ENCODE data around the gene AP3S1. TPM values are rescaled to one million over a fixed set of nuclear protein-coding genes. Genes with fewer than 3 reads are reported as not detected.

AP3S1 gene
- total RNA-seq, 4 donors from 2014 or later: 31.8 to 87.2 (median 60.8) TPM

DNA sequence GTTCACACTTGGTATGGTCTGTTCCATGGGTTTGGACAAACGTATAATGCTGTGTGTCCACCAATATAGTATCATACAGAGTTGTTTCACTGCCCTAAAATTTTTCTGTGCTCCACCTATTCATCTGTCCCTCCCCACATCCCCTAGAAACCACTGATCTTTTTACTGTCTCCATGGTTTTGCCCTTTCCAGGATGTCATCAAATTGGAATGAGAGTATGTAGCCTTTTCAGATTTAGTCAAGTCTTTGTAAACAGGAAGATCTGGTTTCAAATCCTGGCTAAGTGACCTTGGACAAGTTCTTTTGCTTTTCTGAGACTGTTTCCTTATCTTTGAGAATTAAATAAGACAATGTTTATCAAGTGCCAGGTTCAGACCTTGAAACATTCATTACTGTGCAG, 107.4 kb downstream of the AP3S1 start:
- H3K27ac ChIP-seq: no peak overlapping the region
- TF ChIP-seq, protein P1, sequence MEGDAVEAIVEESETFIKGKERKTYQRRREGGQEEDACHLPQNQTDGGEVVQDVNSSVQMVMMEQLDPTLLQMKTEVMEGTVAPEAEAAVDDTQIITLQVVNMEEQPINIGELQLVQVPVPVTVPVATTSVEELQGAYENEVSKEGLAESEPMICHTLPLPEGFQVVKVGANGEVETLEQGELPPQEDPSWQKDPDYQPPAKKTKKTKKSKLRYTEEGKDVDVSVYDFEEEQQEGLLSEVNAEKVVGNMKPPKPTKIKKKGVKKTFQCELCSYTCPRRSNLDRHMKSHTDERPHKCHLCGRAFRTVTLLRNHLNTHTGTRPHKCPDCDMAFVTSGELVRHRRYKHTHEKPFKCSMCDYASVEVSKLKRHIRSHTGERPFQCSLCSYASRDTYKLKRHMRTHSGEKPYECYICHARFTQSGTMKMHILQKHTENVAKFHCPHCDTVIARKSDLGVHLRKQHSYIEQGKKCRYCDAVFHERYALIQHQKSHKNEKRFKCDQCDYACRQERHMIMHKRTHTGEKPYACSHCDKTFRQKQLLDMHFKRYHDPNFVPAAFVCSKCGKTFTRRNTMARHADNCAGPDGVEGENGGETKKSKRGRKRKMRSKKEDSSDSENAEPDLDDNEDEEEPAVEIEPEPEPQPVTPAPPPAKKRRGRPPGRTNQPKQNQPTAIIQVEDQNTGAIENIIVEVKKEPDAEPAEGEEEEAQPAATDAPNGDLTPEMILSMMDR (IDR thresholded peaks at IDR 0.05): no peak
- no peak for TF ChIP-seq POLR2A (IDR thresholded peaks at IDR 0.05)
- DNase-seq: no peak
- H3K9me3 ChIP-seq: no peaks in the 10 kb centered on the region
- H3K4me1 ChIP-seq: no peaks in the 10 kb centered on the region
- no peaks in the 10 kb centered on the region for H3K27me3 ChIP-seq
- intact Hi-C loops (cut with DNase I; ENCODE audit: low total_unique reads): no loop called here
- no peaks in the 10 kb centered on the region for H3K36me3 ChIP-seq
- H3K4me3 ChIP-seq: no peak overlapping the region

DNA sequence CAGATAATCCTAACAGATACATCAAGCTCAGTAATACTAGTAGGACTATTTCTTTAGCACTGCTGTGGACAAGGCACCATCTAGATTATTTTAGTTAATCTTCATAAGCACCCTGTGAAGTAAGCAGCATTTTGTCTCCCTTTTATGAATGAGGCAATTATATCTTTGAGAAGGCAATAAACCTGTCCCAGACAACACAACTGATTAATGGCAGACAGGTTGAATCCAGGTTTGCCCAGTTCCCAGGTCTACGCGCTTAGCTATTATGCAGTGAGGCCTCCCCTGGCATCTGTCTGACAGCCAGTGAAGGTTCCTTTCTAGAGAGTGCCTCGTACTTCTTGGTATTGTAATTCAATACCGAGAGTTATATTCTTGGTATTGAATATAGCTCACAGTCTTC, 110.9 kb downstream of the AP3S1 start:
- Histone ChIP-seq H3K4me3 (no peak overlapping the region), H3K36me3 (no peaks in the 10 kb centered on the region), H3K27ac (no peak overlapping the region), H3K4me1 (no peaks in the 10 kb centered on the region), H3K9me3 (no peaks in the 10 kb centered on the region), H3K27me3 (peaks cover 0 to 3% of the 10 kb centered on the region in 2 donors)
- no peak for DNase-seq
- TF ChIP-seq, protein P1 (IDR thresholded peaks at IDR 0.05): no peak
- no peak for TF ChIP-seq POLR2A (IDR thresholded peaks at IDR 0.05)
- intact Hi-C loops (cut with DNase I; ENCODE audit: low total_unique reads): no loop called here

DNA sequence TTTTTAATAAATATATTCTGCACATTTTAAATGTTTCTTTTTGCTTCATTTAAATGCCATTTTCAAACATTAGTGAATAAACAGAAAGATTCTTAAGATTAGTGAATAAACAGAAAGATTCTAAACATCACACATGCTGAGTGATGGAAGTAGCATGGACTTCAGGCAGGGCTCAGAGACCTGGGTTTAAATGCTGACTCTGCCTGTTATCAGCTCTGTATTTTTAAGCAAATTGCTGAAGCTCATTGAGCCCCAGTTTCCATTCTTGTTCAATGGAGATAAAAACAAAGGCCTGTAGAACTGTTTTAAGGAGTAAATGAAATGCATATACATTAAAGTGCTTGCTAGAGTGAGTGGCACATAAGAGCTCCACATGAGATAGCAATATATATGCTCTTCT, 112.4 kb downstream of the AP3S1 start:
- no peak overlapping the region for H3K27ac ChIP-seq
- H3K27me3 ChIP-seq: peaks cover 0 to 17% of the 10 kb centered on the region in 2 donors
- no peak overlapping the region for H3K4me3 ChIP-seq
- TF ChIP-seq, protein P1 (IDR thresholded peaks at IDR 0.05): no peak
- no peak for TF ChIP-seq POLR2A (IDR thresholded peaks at IDR 0.05)
- DNase-seq: no peak
- intact Hi-C loops (cut with DNase I; ENCODE audit: low total_unique reads): no loop called here
- H3K9me3 ChIP-seq: no peaks in the 10 kb centered on the region
- no peaks in the 10 kb centered on the region for H3K36me3 ChIP-seq
- H3K4me1 ChIP-seq: no peaks in the 10 kb centered on the region

DNA sequence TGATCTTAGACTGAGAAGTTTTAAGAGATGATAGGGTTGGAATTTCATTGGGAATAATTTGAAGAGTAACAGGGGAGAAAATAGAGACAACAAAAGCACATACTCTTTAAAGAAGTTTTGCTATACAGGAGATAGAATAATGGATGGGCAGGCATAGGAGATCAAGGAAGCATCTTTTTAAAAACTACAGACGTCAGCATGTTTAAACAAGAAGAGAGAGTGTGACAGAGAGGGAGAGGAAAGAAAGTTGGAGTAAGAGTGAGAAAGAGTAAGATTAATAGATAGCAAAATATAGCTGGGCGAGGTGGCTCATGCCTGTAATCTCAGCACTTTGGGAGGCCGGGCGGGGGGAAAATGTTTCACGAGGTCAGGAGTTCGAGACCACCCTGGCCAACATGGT, 115.2 kb downstream of the AP3S1 start:
- Histone ChIP-seq H3K36me3 (no peaks in the 10 kb centered on the region), H3K27me3 (peaks cover 0 to 44% of the 10 kb centered on the region in 2 donors), H3K4me3 (no peak overlapping the region), H3K27ac (no peak overlapping the region), H3K4me1 (no peaks in the 10 kb centered on the region), H3K9me3 (no peaks in the 10 kb centered on the region)
- no peak for TF ChIP-seq POLR2A (IDR thresholded peaks at IDR 0.05)
- TF ChIP-seq, protein P1 (IDR thresholded peaks at IDR 0.05): no peak
- intact Hi-C loops (cut with DNase I; ENCODE audit: low total_unique reads): no loop called here
- no peak for DNase-seq

DNA sequence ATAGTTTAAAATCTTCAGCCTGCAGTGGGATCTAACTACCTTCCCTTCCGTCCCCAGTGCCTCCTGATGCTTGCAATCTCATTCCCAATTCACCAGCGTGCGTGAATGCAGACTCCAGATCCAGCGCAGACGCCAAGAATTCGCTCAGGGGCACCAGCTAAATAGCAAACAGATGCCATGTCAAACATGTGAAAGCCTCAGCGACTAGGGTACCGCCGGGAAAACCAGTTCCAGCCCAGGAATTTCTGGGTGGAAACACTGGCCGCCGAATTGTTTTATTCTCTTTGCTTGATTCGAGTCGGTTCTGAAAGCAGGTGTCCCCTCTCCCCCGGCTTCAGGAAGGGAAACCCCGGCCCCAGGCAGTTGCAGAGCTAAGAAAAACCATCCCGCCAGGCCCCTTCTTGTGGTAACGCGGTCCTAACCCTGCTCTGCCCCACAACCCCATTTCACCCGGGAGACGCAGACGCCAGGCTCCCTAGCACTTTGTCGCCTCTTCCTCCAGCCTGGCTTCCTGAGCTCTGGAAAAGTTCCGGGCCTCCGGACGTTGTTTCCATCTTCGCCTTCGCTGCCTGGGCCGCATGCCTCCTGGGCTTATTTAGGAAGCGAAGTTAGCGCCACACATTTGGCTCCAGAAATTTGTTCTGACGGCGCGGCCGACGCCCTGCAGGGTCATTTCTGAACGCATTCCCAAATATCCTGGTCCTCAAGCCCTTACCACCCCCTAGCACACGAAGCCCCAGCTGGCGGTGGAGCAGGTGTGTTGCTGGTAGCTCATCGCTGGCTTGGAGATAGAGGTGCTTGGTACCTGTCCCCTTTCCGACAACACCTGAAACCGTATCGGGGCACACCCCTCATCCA, 119.9 kb downstream of the AP3S1 start:
- H3K4me1 ChIP-seq: no peaks in the 10 kb centered on the region
- intact Hi-C loops (cut with DNase I; ENCODE audit: low total_unique reads): no loop called here
- no peak overlapping the region for H3K27ac ChIP-seq
- no peak overlapping the region for H3K4me3 ChIP-seq
- H3K27me3 ChIP-seq: peaks cover 0 to 50% of the 10 kb centered on the region in 2 donors
- H3K9me3 ChIP-seq: no peaks in the 10 kb centered on the region
- DNase-seq: no peak
- no peaks in the 10 kb centered on the region for H3K36me3 ChIP-seq
- TF ChIP-seq, protein P1 (IDR thresholded peaks at IDR 0.05): no peak
- no peak for TF ChIP-seq POLR2A (IDR thresholded peaks at IDR 0.05)

Measured in uterus (tissue), 4 donors.